Inflammatory macrophage treated with lipopolysaccharide for 1 hour (primary cell): ENCODE measurements around the gene GYPA.
A peak's percentile ranks its signal among the peaks of the same experiment; 100 is the strongest.
"Not testable (repeated sequence)": the region's sequence is repeated elsewhere in the genome, so short reads cannot be mapped to it uniquely, and the experiment has no call there.

ENCODE experiments used
- DNase-seq, 2 donors: peaks; one replicate each; pipeline ENCODE4 v3.0.0-alpha.2; 2020 to 2022

Gene GYPA

DNA sequence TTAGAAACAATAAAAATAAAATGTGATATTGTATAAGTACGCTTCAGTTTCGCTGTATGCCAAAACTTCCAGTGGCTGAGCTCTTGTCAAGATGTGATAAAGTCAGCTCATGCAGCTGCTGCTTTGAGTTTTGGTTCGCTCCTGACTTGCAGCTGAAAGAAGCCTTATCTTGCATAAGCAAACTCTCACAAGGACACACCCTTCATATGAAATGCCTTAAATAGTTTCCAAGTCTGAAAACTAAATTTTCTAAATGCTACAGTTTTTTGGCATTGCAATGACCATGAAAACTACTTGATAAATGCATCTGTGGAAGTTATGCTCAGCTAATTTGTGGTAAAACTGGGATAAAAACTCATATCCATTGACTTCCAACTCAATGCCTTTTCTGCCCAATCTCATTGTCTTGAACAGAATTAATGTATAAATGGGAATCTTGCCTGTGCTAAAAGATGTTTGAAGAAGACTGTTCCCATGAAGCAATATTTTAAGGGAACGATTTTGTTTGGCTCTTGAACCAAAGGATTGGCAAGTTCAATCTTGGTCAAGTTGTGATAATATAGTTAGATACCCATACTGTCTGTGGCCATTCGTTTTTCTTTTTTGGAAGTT, 11.7 kb downstream of the GYPA start:
- DNase-seq: not testable (repeated sequence)

DNA sequence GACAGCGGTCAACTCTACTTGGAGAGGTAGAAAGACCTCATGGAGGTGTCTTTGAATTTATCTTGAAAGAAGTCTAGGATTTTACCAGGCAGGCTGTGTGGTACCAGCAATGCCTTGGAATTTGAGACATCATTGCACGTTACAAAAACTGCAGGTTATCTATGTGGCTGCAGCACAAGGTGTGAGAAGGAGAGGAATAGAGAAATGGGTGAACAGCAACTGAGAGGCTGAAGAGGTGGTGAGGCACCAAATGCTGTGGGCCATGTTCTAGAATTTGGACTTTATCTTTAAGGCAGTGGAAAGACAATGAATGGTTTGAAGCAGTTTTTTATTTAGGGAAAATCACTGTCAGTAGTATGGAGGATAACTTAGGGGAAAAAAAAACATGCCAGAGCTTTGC, 15.4 kb downstream of the GYPA start:
- DNase-seq: not testable (repeated sequence)

DNA sequence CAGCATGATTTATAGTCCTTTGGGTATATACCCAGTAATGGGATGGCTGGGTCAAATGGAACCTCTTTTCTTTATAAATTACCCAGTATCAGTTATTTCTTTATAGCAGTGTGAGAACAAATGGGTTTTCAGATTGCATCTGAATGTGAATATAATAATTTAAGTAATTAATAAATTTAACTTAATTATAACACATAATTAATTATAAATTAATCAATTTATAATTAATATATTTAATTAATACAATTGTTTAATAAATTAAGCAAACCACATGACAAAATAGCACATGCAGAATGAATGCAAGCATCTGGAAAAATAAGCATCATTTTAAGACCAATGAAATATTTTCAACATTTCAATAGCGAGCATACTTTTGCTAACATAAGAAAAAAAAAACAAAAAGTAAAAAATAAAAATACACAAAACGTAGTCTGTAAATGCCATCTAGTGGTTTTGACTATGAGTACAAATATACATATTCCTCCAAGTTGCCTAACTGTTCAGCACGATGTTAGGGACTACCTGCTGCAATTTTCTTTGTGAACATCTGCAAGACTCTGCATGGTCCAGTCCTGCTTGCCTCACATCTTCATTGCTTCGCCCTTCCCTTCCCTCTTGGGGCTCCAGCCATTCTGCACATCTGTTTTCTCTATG, 16.4 kb downstream of the GYPA start:
- not testable (repeated sequence) for DNase-seq

DNA sequence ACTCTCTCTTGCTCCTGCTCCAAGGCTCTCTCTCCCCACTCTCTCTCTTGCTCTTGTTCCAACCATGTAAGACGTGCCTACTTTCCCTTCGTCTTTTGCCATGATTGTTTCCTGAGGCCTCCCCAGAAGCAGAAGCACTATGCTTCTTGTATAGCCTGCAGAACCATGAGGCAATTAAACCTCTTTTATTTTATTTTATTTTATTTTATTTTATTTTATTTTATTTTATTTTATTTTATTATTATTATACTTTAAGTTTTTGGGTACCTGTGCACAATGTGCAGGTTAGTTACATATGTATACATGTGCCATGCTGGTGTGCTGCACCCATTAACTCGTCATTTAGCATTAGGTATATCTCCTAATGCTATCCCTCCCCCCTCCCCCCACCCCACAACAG, 17.2 kb downstream of the GYPA start:
- DNase-seq: not testable (repeated sequence)

DNA sequence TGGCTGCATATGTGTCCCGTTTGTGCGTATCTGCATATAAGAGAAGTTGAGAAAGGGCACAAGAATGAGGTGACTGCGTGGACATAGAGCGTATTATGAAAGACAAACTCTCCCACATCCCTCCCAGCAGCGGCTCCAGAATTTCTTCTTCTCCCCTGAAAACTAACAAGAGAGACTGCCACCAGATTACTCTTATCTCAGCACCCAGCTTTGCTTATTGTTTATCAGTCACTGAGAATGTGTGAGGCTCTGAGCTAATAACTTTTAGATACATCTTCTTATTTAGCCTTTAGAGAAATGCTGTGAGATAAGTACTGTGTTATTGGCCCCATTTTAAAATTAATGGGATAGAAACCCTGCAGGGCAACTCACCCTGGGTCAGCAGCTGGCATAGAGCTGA, 20.8 kb downstream of the GYPA start:
- DNase-seq: not testable (repeated sequence)

- DNase-seq: no peak
These were observed 25.0 kb downstream of the GYPA start for GRCh38 chr4:144115519-144115918.

- no peak for DNase-seq
These were observed 27.0 kb downstream of the GYPA start for GRCh38 chr4:144113546-144113945.

DNA sequence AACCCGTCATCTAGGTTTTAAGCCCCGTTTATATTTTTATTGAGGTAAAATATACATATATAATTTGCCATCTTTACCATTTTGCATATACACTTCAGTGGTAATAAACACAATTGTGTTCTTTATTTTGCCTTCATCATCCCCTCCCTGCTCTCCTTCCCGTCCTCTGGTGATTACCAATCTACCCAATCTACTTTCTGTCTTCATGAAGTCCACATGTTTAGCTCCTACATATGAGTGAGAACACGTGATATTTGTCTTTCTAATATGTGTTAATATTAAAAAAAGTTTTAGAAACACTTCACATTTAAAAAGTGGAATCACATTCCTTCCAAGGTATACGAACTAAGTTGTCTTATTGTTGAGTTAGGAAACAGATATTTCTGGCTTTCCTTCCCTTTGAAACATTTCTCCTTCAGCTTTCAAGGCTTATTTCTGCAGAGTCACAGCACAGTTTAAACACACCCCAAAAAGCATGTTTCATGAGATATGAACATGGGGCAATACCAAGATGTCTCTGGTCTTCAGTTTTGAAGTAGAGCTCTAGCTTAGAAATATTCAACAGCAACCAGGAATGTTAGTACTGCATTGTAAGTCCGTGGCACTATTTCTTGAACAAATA, 35.9 kb downstream of the GYPA start:
- no peak for DNase-seq

DNA sequence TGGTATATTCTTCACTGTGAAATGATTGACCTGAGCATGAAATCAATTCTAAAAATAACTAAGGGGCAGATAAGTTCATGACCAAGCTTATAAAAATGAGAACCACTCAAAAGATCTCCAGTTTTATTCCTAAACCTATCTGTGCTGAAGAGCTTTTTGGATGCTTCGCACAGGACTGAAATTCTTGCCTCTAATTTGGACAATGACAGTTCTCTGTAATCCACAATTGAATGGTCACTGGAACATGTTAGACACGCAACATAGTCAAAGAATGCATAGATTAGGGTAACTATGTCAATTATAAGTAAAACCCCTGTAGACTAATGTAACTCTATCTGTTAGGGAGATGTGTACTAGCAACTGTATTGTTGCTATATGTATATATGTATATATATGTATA, 42.7 kb downstream of the GYPA start:
- DNase-seq: not testable (repeated sequence)

- DNase-seq: peak; percentile 2 to 28
These were observed 46.5 kb downstream of the GYPA start for GRCh38 chr4:144093995-144094394.

DNA sequence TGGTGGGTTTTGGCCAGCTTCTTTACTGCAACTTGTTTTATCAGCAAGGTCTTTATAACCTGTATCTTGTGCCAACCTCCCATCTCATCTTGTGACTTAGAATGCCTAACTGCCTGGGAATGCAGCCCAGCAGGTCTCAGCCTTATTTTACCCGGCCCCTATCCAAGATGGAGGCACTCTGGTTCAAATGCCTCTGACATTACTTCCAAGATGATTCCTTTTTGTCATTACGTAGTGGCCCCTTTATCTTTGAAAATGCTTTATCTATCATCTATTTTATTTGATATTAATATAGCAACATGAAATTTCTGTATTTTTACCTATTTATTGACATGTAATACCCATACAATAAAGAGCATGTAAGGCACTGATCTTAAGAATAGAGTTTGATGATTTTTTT, 49.3 kb downstream of the GYPA start:
- not testable (repeated sequence) for DNase-seq

- no peak for DNase-seq
These were observed 49.8 kb downstream of the GYPA start for GRCh38 chr4:144090744-144091143.

GRCh38 chr4:144082053-144082452, 58.5 kb downstream of the GYPA start:
- not testable (repeated sequence) for DNase-seq

DNA sequence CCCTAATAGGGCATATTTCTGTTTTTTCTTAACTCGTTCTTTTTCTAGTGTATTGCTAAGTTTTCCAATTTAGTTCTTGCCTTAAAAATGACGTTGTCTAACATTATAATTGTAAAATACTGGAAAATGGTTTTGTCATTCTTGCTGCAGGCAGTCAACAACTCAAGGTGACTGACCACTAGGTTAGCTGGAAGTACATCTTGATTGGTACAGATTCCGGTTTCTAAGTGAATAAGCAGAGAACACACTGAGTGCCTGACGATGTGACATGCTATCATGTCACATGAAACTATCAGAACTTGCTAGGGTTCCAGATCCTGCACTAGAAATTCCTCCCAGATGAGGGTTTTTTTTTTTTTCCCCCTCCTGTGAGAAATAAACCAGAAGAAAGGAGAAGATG, 60.4 kb downstream of the GYPA start:
- DNase-seq: not testable (repeated sequence)

GRCh38 chr4:144078746-144079145, 61.8 kb downstream of the GYPA start:
- not testable (repeated sequence) for DNase-seq

GRCh38 chr4:144061556-144061955, 79.0 kb downstream of the GYPA start:
- DNase-seq: not testable (repeated sequence)

DNA sequence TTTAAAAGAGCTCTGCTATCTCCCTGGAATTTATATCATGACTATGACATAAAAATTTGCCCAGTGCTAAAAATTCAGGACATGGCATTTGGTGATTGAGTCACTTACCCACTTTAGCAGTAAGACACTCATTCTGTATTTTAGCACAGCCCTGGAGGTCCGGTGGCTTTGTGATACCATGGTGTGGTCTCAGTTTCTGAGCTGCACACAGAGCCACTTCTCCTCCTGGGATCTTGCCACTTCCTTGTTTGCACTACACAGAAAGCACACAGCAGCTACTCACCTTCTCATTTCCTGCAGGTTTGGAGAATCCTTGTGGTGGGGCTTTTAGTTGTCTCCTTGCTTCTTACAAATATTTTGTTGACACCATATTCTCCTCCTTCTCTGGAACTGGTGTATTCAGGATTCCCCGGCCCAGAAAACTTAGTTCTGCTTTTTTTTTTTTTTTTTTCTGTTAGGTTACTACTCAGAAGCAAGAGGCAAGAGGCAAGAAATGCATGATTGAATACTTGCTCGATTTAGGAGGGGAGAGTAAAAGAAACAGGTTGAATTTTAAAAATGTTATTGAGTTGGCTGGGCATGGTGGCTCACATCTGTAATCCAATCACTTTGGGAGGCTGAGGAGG, 80.2 kb downstream of the GYPA start:
- peak in 1 of 2 donors; percentile 2 for DNase-seq
